Activated CD4-positive, alpha-beta T cell treated with anti-CD3 and anti-CD28 coated beads, Interleukin-2, amount 50 U/mL, for 48 hours (primary cell): ENCODE data around the gene CSNK2A1.

Source experiments
- DNase-seq, 2 experiments: peaks; one replicate each; pipeline ENCODE4 v3.0.0-alpha.2; 2020

The CSNK2A1 gene

DNA sequence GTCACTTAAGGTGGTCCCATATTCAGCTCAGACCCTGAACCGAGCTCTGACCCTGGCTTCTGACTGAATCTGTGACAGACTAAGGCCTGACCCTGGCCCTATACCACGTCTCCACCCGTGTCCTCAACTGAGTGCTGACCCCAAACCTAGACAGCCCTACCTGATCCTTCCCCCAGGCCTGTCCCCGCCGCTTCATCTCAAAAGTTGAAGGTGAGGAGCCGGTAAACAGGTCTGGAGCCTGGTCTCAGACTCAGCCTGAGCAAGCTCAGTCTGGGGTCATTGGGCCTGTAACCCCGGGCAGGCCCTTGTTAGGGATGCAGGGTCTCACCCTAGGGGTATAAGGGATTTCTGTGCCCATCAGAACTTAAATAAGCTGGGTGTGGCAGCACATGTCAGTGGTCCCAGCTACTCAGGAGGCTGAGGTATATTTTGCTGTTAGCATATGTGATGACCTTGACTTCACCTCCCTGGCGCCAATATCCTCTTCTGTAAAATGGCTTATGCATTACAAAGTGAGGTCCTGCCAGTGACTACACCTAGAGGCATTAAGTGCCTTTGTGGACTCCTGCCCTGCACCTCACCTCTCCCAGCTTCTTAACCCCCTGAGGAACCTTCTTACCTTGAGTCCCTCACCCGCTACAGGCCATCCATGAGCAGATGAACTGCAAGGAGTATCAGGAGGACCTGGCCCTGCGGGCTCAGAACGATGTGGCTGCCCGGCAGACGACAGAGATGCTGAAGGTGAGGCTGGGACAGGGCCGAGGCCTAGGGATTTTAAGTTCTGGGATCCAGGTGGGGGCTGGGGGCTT is 115.5 kb downstream of the CSNK2A1 start:
- no peak for DNase-seq

DNA sequence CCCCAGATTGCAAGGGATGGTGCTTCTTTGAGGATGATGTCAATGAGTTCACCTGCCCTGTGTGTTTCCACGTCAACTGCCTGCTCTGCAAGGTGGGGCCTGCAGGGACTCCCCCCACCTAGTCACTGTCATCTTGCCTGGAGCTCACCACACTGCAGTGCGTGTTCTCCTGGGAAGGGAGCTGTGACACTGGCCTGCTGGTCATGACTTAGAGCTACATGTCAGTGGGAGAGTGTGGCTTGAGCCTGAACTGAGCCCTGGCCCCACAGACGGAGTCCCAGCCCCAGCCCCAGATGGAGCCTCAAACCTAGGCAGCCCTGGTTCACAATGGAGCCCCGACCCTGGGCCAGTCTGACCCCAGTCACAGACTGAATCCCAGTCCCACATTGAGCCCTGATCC is 116.2 kb downstream of the CSNK2A1 start:
- DNase-seq = no peak

GRCh38 chr20:426566-426965 is 117.0 kb downstream of the CSNK2A1 start:
- DNase-seq = no peak
